HG03045 (cell line): ENCODE measurements around the gene IZUMO4.

Experiments used
- ATAC-seq: cut with Tn5 transposase; IDR thresholded peaks from one replicate; pipeline ENCODE4 v1.9.1; 2021; ENCODE audit warnings: mild to moderate bottlenecking, moderate library complexity; ENCODE audit not compliant: unreplicated experiment

The IZUMO4 gene

GRCh38 chr19:2058570-2059421, 37.9 kb upstream of the IZUMO4 start:
- no peak for ATAC-seq

GRCh38 chr19:2059422-2060201, 37.1 kb upstream of the IZUMO4 start:
- no peak for ATAC-seq

- ATAC-seq: peak; percentile 21
These were observed 35.7 kb upstream of the IZUMO4 start for GRCh38 chr19:2060884-2061494.

- ATAC-seq: peak; percentile 82
These were observed 35.0 kb upstream of the IZUMO4 start for GRCh38 chr19:2061495-2062388.

- no peak for ATAC-seq
These were observed 34.4 kb upstream of the IZUMO4 start for GRCh38 chr19:2062389-2062729.

GRCh38 chr19:2062770-2063169, 33.9 kb upstream of the IZUMO4 start:
- ATAC-seq: no peak

- ATAC-seq: no peak
These were observed 32.9 kb upstream of the IZUMO4 start for GRCh38 chr19:2063824-2064223.

GRCh38 chr19:2064395-2064787, 32.3 kb upstream of the IZUMO4 start:
- no peak for ATAC-seq

GRCh38 chr19:2064788-2065524, 31.8 kb upstream of the IZUMO4 start:
- no peak for ATAC-seq

- ATAC-seq: no peak
These were observed 26.3 kb upstream of the IZUMO4 start for GRCh38 chr19:2070436-2070827.

GRCh38 chr19:2070986-2071673, 25.6 kb upstream of the IZUMO4 start:
- ATAC-seq: no peak

GRCh38 chr19:2072757-2073551, 23.8 kb upstream of the IZUMO4 start:
- ATAC-seq: no peak

GRCh38 chr19:2076526-2076944, 20.2 kb upstream of the IZUMO4 start:
- ATAC-seq: no peak

- ATAC-seq: no peak
These were observed 19.3 kb upstream of the IZUMO4 start for GRCh38 chr19:2077398-2077797.

GRCh38 chr19:2077833-2078619, 18.7 kb upstream of the IZUMO4 start:
- no peak for ATAC-seq

GRCh38 chr19:2079076-2079864, 17.4 kb upstream of the IZUMO4 start:
- no peak for ATAC-seq

- ATAC-seq: no peak
These were observed 16.8 kb upstream of the IZUMO4 start for GRCh38 chr19:2079865-2080301.
